HG03060 (cell line): Measurements from ENCODE around the gene ARGLU1.

ENCODE experiments used
- ATAC-seq: cut with Tn5 transposase; IDR thresholded peaks from one replicate; pipeline ENCODE4 v1.9.1; 2021; ENCODE audit warnings: low read depth, moderate number of reproducible peaks; ENCODE audit not compliant: unreplicated experiment

ARGLU1 gene

GRCh38 chr13:106505732-106506131 is 62.2 kb downstream of the ARGLU1 start:
- ATAC-seq: no peak

- ATAC-seq: no peak
Measured at GRCh38 chr13:106505295-106505694, 62.6 kb downstream of the ARGLU1 start.

- ATAC-seq: no peak
Measured at GRCh38 chr13:106503730-106504453, 64.0 kb downstream of the ARGLU1 start.

- ATAC-seq: no peak
Measured at GRCh38 chr13:106503272-106503671, 64.7 kb downstream of the ARGLU1 start.

- no peak for ATAC-seq
Measured at GRCh38 chr13:106500445-106500844, 67.5 kb downstream of the ARGLU1 start.

GRCh38 chr13:106499896-106500295 is 68.0 kb downstream of the ARGLU1 start:
- no peak for ATAC-seq

- no peak for ATAC-seq
Measured at GRCh38 chr13:106499113-106499512, 68.8 kb downstream of the ARGLU1 start.

GRCh38 chr13:106498571-106498970 is 69.4 kb downstream of the ARGLU1 start:
- no peak for ATAC-seq

- ATAC-seq: no peak
Measured at GRCh38 chr13:106498158-106498557, 69.8 kb downstream of the ARGLU1 start.

GRCh38 chr13:106497079-106497478 is 70.9 kb downstream of the ARGLU1 start:
- no peak for ATAC-seq

GRCh38 chr13:106496072-106496997 is 71.6 kb downstream of the ARGLU1 start:
- ATAC-seq: no peak

- no peak for ATAC-seq
Measured at GRCh38 chr13:106494936-106495335, 73.0 kb downstream of the ARGLU1 start.

GRCh38 chr13:106494506-106494905 is 73.4 kb downstream of the ARGLU1 start:
- no peak for ATAC-seq

- ATAC-seq: peak; percentile 60
Measured at GRCh38 chr13:106493533-106494220, 74.3 kb downstream of the ARGLU1 start.

- ATAC-seq: no peak
Measured at GRCh38 chr13:106492588-106493475, 75.1 kb downstream of the ARGLU1 start.

- no peak for ATAC-seq
Measured at GRCh38 chr13:106491928-106492587, 75.9 kb downstream of the ARGLU1 start.
